Islet of Langerhans (tissue), 1 donor: ENCODE results near the gene ANXA8L1.
"Not testable (repeated sequence)": the region's sequence is repeated elsewhere in the genome, so short reads cannot be mapped to it uniquely, and the experiment has no call there.

Experiments
- FAIRE-seq: peaks from one replicate; lab custom pipeline; 2011; peaks lifted over from hg19 to GRCh38; lab: Jason Lieb, UNC

ANXA8L1 gene

GRCh38 chr10:46375406-46375805, at the start of gene ANXA8L1:
Gene ANXA8L1, plus strand, starts transcription at chr10:46375776. Its CDS starts 76 bp downstream, at chr10:46375852.
- FAIRE-seq: not testable (repeated sequence)

GRCh38 chr10:46326066-46326465, 49.5 kb upstream of the ANXA8L1 start:
- FAIRE-seq: no peak

GRCh38 chr10:46326971-46327370, 48.6 kb upstream of the ANXA8L1 start:
- no peak for FAIRE-seq

GRCh38 chr10:46327685-46328084, 47.9 kb upstream of the ANXA8L1 start:
- FAIRE-seq: no peak

GRCh38 chr10:46328853-46329689, 46.5 kb upstream of the ANXA8L1 start:
- FAIRE-seq: no peak

- no peak for FAIRE-seq
These were observed 45.9 kb upstream of the ANXA8L1 start for GRCh38 chr10:46329690-46330016.

GRCh38 chr10:46330894-46331293, 44.7 kb upstream of the ANXA8L1 start:
- no peak for FAIRE-seq

- FAIRE-seq: not testable (repeated sequence)
These were observed 10.1 kb upstream of the ANXA8L1 start for GRCh38 chr10:46365484-46365883.

- not testable (repeated sequence) for FAIRE-seq
These were observed 8.4 kb upstream of the ANXA8L1 start for GRCh38 chr10:46367209-46367608.

GRCh38 chr10:46367666-46368240, 7.8 kb upstream of the ANXA8L1 start:
- not testable (repeated sequence) for FAIRE-seq

- not testable (repeated sequence) for FAIRE-seq
These were observed 6.6 kb upstream of the ANXA8L1 start for GRCh38 chr10:46368956-46369355.

GRCh38 chr10:46374410-46374809, 1.2 kb upstream of the ANXA8L1 start:
- FAIRE-seq: not testable (repeated sequence)

- FAIRE-seq: not testable (repeated sequence)
These were observed 1.4 kb downstream of the ANXA8L1 start for GRCh38 chr10:46377022-46377421.

- FAIRE-seq: not testable (repeated sequence)
These were observed 2.1 kb downstream of the ANXA8L1 start for GRCh38 chr10:46377651-46378050.

- not testable (repeated sequence) for FAIRE-seq
These were observed 2.5 kb downstream of the ANXA8L1 start for GRCh38 chr10:46378108-46378507.

- not testable (repeated sequence) for FAIRE-seq
These were observed 3.8 kb downstream of the ANXA8L1 start for GRCh38 chr10:46379233-46379848.

- not testable (repeated sequence) for FAIRE-seq
These were observed 10.3 kb downstream of the ANXA8L1 start for GRCh38 chr10:46385858-46386257.

GRCh38 chr10:46386694-46387093, 11.1 kb downstream of the ANXA8L1 start:
- FAIRE-seq: not testable (repeated sequence)

- FAIRE-seq: not testable (repeated sequence)
These were observed 11.8 kb downstream of the ANXA8L1 start for GRCh38 chr10:46387309-46387902.

- not testable (repeated sequence) for FAIRE-seq
These were observed 15.8 kb downstream of the ANXA8L1 start for GRCh38 chr10:46391422-46391821.

- FAIRE-seq: not testable (repeated sequence)
These were observed 21.1 kb downstream of the ANXA8L1 start for GRCh38 chr10:46396441-46397279.

- FAIRE-seq: not testable (repeated sequence)
These were observed 22.2 kb downstream of the ANXA8L1 start for GRCh38 chr10:46397767-46398166.
